Measurements from ENCODE around the gene RSPRY1. TPM values are rescaled to one million over a fixed set of nuclear protein-coding genes. Genes with fewer than 3 reads are reported as not detected.

RSPRY1 gene
- total RNA-seq, 2 experiments from 2014 or later, result 24.5 to 29.4 TPM

GRCh38 chr16:57213462-57213861, 27.3 kb downstream of the RSPRY1 start:
- Mint-ChIP-seq H3K36me3 (ENCODE audit: low read depth) (peaks cover 68% of the 10 kb centered on the region), H3K4me3 (no peak overlapping the region), H3K4me1 (ENCODE audit: low read depth) (peaks cover 2% of the 10 kb centered on the region), H3K27ac (no peak overlapping the region), H3K9me3 (peaks cover 21% of the 10 kb centered on the region), H3K27me3 (no peaks in the 10 kb centered on the region)
- DNase-seq (no peak), ATAC-seq (no peak)
- TF ChIP-seq CTCF (IDR thresholded peaks at IDR 0.05), result no peak
- CTCF ChIA-PET, result interaction anchor here (1.4 kb wide), 1 partner anchor 53 kb away, joined by 3 read pairs; no protein-coding TSS in a partner anchor
- intact Hi-C loops (cut with micrococcal nuclease), result no loop called here
- POLR2A ChIA-PET, result interaction anchor here (0.7 to 1.2 kb wide), 2 partner anchors 8 to 47 kb away, joined by 3 read pairs; no protein-coding TSS in a partner anchor

- peaks cover 82% of the 10 kb centered on the region for H3K36me3 Mint-ChIP-seq (ENCODE audit: low read depth)
- H3K27me3 Mint-ChIP-seq, result no peaks in the 10 kb centered on the region
- intact Hi-C loops (cut with micrococcal nuclease), result no loop called here
- H3K4me1 Mint-ChIP-seq (ENCODE audit: low read depth), result peaks cover 2% of the 10 kb centered on the region
- no peak for TF ChIP-seq CTCF (IDR thresholded peaks at IDR 0.05)
- no peak overlapping the region for H3K27ac Mint-ChIP-seq
- H3K4me3 Mint-ChIP-seq, result no peak overlapping the region
- ChIA-PET POLR2A (no interaction called here), CTCF (interaction anchor here (0.8 kb wide), 1 partner anchor 11 kb away, joined by 4 read pairs; no protein-coding TSS in a partner anchor)
- no peak for ATAC-seq
- DNase-seq, result no peak
- peaks cover 24% of the 10 kb centered on the region for H3K9me3 Mint-ChIP-seq
These were observed 30.8 kb downstream of the RSPRY1 start for GRCh38 chr16:57216968-57217367.

GRCh38 chr16:57223057-57223456, 36.9 kb downstream of the RSPRY1 start:
- DNase-seq, result no peak
- Mint-ChIP-seq H3K9me3 (peaks cover 5% of the 10 kb centered on the region), H3K27me3 (no peaks in the 10 kb centered on the region), H3K4me1 (ENCODE audit: low read depth) (peaks cover 2% of the 10 kb centered on the region), H3K36me3 (ENCODE audit: low read depth) (peaks cover 46% of the 10 kb centered on the region), H3K4me3 (no peak overlapping the region), H3K27ac (no peak overlapping the region)
- ChIA-PET POLR2A (no interaction called here), CTCF (no interaction called here)
- no peak for TF ChIP-seq CTCF (IDR thresholded peaks at IDR 0.05)
- ATAC-seq, result no peak
- intact Hi-C loops (cut with micrococcal nuclease), result no loop called here

- ChIA-PET CTCF (interaction anchor here (0.8 to 1.8 kb wide), 5 partner anchors 12 to 140 kb away, joined by 3 to 5 read pairs (median 3); no protein-coding TSS in a partner anchor), POLR2A (no interaction called here)
- intact Hi-C loops (cut with micrococcal nuclease), result no loop called here
- no peaks in the 10 kb centered on the region for H3K27me3 Mint-ChIP-seq
- DNase-seq (no peak), ATAC-seq (no peak)
- H3K9me3 Mint-ChIP-seq, result no peaks in the 10 kb centered on the region
- no peak overlapping the region for H3K4me3 Mint-ChIP-seq
- H3K27ac Mint-ChIP-seq, result no peak overlapping the region
- no peak for TF ChIP-seq CTCF (IDR thresholded peaks at IDR 0.05)
- H3K4me1 Mint-ChIP-seq (ENCODE audit: low read depth), result no peaks in the 10 kb centered on the region
- H3K36me3 Mint-ChIP-seq (ENCODE audit: low read depth), result peaks cover 32% of the 10 kb centered on the region
These were observed 38.7 kb downstream of the RSPRY1 start for GRCh38 chr16:57224651-57225335.

- no peak for TF ChIP-seq CTCF (IDR thresholded peaks at IDR 0.05)
- DNase-seq, result no peak
- H3K9me3 Mint-ChIP-seq, result no peaks in the 10 kb centered on the region
- intact Hi-C loops (cut with micrococcal nuclease), result no loop called here
- no peaks in the 10 kb centered on the region for H3K27me3 Mint-ChIP-seq
- POLR2A ChIA-PET, result no interaction called here
- H3K27ac Mint-ChIP-seq, result no peak overlapping the region
- peaks cover 31% of the 10 kb centered on the region for H3K36me3 Mint-ChIP-seq (ENCODE audit: low read depth)
- CTCF ChIA-PET, result no interaction called here
- H3K4me3 Mint-ChIP-seq, result no peak overlapping the region
- no peaks in the 10 kb centered on the region for H3K4me1 Mint-ChIP-seq (ENCODE audit: low read depth)
- ATAC-seq, result no peak
These were observed 39.8 kb downstream of the RSPRY1 start for GRCh38 chr16:57225978-57226377.
